NCI-H1417 treated with DMSO at 0.1 percent for 48 hours (cell line): Measurements from ENCODE around the gene IL7R.
"Not testable (repeated sequence)": the region's sequence is repeated elsewhere in the genome, so short reads cannot be mapped to it uniquely, and the experiment has no call there.

Source experiments
- DNase-seq: peaks from one replicate; lab custom pipeline; 2025; lab: John Stamatoyannopoulos, UW

The IL7R gene

GRCh38 chr5:35838370-35839042 is 18.2 kb upstream of the IL7R start:
- DNase-seq, result no peak

GRCh38 chr5:35842856-35843255 is 13.8 kb upstream of the IL7R start:
- no peak for DNase-seq

- DNase-seq, result not testable (repeated sequence)
Measured at GRCh38 chr5:35845508-35845907, 11.2 kb upstream of the IL7R start.

GRCh38 chr5:35847491-35847890 is 9.2 kb upstream of the IL7R start:
- no peak for DNase-seq

- DNase-seq, result no peak
Measured at GRCh38 chr5:35847961-35848360, 8.7 kb upstream of the IL7R start.

- no peak for DNase-seq
Measured at GRCh38 chr5:35849860-35850259, 6.8 kb upstream of the IL7R start.

- no peak for DNase-seq
Measured at GRCh38 chr5:35850967-35851680, 5.6 kb upstream of the IL7R start.

GRCh38 chr5:35852084-35852734 is 4.5 kb upstream of the IL7R start:
- no peak for DNase-seq

- no peak for DNase-seq
Measured at GRCh38 chr5:35852773-35853172, 3.9 kb upstream of the IL7R start.

GRCh38 chr5:35853631-35854030 is 3.1 kb upstream of the IL7R start:
- DNase-seq, result no peak

GRCh38 chr5:35854248-35854647 is 2.4 kb upstream of the IL7R start:
- DNase-seq, result no peak

- DNase-seq, result no peak
Measured at GRCh38 chr5:35855187-35855586, 1.5 kb upstream of the IL7R start.

GRCh38 chr5:35856186-35856764 is 416 bp upstream of the IL7R start:
- DNase-seq, result not testable (repeated sequence)

- DNase-seq, result no peak
Measured at GRCh38 chr5:35857606-35858205, 1.0 kb downstream of the IL7R start.

- peak; percentile 5 for DNase-seq
Measured at GRCh38 chr5:35859101-35859661, 2.5 kb downstream of the IL7R start.

GRCh38 chr5:35860686-35861085 is 4.0 kb downstream of the IL7R start:
- no peak for DNase-seq

GRCh38 chr5:35861718-35862117 is 5.0 kb downstream of the IL7R start:
- DNase-seq, result no peak

GRCh38 chr5:35862126-35862525 is 5.4 kb downstream of the IL7R start:
- no peak for DNase-seq

GRCh38 chr5:35863159-35863558 is 6.5 kb downstream of the IL7R start:
- no peak for DNase-seq

- DNase-seq, result no peak
Measured at GRCh38 chr5:35867998-35868397, 11.3 kb downstream of the IL7R start.

- DNase-seq, result no peak
Measured at GRCh38 chr5:35869685-35870277, 13.1 kb downstream of the IL7R start.

- DNase-seq, result no peak
Measured at GRCh38 chr5:35870605-35871004, 13.9 kb downstream of the IL7R start.
